ENCODE results near the gene C19orf25.
A peak's percentile ranks its signal among the peaks of the same experiment; 100 is the strongest.
"Not testable (repeated sequence)": the region's sequence is repeated elsewhere in the genome, so short reads cannot be mapped to it uniquely, and the experiment has no call there.

The C19orf25 gene

DNA sequence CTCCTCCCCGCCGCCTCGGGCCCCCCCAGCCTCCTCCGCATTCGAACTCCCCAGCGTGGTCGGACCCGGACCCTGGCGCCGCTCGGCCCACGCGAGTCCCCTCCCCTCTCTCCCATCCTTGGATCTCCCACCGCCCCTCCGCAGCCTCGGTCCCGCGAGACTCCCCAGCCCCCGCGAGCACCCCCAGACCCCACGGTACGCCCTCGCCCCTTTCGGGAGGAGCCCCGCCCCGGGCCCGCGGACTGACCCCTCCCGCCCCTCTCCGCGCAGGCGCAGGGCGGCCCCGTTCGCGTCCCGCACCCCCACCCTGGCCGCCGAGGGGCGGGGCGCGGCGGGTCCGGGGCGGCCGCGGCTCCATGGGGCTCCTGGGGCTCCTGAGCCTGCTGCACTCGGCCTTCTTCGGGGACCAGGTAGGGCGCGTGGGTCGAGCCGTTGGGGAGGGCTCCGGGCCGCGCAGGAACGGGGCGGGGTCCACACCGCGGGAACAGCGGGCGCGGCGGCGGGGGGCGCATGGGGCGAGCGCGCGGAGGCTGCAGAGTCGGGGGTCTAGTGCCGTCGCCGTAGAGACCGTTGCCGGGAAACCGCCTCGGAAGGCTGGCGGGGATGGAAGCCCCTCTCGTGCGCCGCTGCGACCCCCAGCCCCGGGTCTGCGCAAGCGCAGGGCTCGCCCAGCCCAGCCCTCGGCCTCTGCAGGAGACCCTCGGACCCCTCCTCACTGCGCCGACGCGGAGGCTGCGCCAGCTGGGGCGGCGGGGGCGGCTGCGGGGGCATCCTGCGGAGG lies 32.9 kb downstream of the C19orf25 start:
- DNase-seq, result no peak

DNA sequence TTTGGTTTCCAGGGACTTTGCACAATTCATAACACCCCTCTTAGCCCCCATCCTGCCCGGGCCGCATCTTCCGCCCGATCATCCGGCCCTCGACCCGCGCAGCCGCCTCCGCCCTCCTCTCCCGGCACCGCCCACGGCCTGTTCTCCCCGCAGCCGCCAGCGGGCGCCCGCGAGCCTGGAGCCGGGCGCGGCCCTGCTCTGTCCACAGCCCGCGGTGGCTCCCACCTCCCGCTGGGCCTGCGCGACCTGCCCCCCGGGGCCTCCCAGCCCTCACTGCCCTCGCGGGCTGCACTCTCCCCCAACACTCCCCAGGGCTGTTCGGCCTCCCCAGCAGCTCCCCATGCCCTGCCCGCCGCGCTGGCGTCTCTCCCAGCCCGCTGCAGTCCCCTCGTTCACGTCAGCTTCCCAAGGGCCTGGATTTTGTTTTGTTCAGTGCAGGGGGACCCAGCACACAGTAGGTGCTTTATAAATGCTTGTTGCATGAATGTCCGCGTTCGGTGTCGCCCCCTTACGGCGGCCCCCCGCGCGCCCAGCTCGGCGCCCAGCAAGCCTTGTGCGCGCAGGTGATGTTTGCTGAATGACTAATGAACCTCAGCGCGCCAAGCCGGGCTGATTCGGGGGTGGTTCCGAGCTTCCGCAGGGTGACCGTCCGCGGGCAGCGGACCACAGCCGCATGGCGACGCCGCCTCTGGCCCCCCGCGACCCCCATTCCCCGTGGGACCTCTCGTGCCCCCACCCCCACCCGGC lies 33.7 kb downstream of the C19orf25 start:
- peak; percentile 70 for DNase-seq

DNA sequence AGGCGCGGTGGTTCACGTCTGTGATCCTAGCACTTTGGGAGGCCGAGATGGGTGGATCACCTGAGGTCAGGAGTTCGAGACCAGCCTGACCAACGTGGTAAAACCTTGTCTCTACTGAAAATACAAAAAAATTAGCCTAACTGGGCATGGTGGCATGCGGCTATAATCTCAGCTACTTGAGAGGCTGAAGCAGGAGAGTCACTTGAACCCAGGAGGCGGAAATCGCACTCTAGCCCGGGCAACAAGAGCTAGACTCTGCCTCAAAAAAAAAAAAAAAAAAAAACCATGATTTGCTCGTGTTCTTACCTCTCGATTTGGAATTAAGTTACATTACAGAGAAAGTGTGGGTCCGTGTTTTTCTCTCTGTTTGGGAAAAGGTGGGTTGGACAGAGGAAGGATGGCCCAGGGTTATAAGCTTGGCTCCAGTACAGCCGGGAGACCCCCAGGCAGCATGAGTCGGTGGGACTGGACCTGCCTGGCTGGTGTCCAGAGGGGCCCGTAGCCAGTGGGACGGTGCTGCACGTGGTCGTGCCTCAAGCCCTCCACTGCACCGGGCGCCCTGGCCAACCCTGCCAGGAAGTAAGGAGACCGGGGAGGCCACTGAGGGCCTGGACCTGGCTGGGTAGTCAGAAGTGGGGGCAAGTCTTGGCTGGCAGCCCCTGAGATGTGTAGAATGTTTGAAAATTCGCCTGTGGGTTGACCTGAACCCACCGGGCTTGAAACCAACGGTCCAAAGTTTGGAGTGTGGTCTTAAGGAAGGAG lies 37.2 kb downstream of the C19orf25 start:
- DNase-seq, result no peak

DNA sequence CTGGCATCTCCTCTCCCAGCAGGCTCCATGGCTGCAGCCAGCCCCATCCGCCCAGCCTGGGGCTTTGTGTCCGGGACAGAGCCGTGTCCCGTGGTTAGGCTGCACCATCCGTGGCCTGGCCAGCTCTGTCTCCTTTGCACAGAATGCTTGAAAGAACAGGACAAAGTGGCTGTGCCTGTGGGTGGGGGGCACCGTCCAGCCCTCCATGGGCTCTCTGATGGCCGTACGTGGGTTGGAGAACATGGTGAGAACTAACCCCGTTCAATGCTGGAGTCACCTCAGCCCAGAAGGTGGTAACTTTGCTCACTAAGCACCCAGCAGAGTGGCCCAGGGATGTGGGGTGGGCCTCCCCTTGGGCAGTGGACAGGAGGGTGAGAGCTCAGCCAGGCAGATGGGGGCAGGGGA lies 38.0 kb downstream of the C19orf25 start:
- DNase-seq, result no peak

DNA sequence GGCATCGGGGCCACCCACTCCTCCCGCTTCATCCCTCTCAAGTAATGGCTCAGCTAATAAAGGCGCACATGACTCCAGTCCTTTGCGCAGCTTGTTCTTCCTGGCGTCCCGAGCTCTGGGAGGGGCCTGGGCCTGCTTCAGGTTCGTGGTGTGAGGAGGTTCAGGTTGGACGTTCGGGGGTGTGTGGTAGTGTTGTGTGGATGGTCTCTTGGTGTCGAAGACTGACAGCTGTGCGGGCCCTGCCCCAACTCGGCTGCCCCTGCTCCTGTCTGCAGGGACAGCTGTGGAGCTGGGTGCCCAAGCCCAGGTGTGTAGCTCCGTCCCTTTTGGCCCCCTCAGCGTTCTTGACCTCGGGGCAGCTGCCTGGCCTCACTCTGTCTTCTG lies 38.6 kb downstream of the C19orf25 start:
- DNase-seq, result no peak

DNA sequence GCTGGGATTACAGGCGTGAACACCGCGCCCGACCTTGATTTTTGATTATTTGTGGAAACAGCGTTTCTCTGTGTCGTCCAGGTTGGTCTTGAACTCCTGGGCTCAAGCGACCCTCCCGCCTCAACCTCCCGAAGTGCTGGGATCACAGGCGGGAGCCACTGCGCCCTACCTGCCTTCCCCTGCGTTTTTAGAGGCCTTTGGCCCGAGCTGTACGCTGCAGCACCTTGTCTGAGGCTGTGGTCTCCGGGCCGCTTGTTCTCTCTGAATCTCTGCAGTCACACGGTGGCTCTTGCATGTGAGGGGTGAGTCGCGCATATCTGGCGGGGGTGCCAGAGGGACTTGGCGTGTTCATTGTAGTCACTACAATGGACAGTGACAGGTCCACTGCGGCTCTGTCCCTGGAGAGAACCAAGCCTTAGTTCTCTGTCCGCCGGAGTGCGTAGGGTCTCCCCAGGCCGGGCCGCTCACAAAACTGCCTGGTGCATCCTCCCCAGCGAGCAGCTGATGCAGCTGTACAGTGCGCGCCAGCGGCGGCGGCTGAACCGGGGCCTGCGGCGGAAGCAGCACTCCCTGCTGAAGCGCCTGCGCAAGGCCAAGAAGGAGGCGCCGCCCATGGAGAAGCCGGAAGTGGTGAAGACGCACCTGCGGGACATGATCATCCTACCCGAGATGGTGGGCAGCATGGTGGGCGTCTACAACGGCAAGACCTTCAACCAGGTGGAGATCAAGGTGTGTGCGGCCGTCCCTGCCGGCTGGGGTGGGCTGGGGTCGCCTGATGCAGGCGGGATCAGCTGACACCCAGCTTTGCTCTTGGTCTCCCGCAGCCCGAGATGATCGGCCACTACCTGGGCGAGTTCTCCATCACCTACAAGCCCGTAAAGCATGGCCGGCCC lies 39.2 kb downstream of the C19orf25 start:
- DNase-seq, result not testable (repeated sequence)

DNA sequence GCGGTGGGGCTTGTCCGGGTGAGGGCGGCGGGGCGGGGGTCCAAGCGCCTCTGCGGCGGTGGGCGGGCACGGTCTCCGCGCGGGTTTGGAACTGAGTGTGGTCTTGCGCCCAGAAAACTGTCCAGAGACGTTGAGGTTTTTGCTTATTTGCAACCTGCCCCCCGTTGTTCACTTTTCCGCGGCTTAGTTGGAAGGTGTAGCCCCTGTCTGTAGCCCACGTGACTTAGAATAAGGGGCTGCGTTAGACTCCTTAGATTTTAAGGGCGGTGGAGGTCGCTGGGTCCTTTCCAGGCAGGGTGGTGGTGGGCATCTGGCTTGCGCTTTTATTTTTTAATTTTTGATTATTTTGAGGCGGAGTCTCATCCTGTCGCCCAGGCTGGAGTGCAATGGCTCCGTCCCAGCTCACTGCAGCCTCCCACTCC lies 40.1 kb downstream of the C19orf25 start:
- DNase-seq, result no peak

DNA sequence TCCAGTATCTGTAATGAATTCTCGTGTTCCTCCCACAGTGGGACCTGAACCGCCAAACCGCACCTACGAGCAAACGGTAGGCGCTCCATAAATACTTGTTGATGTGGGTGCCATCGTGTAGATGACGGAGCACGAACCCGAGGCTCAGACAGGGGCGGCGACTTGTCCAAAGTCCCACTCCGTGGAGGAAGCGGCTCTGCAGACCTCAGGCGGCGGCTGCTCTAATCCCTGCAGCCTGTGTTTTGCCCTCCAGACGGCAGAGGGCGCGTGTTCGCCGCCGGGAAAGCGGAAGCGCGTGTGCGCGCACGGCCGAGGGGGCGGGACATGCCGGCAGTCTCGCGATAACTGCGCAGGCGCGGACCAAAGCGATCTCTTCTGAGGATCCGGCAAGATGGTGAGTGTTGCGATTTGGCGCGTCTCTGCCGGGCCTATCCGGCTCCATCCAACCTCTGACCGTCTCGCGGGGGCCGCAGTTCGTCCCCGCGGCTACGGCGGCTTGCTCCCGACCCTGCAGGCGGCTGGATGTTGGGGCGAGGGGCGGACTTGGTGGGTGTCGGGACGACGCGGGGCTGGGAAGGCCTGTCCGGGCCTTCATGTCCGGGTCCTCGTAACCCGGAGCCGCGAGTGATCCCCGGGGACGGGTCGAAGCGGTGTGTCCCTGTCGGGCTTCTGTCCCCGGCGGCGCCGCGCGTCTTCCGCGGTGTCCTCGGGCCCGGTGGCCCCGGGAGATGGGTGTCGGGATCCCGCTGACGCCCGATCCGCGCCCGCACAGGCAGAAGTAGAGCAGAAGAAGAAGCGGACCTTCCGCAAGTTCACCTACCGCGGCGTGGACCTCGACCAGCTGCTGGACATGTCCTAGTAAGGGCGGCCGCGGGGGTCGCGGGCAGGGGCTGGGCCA lies 40.7 kb downstream of the C19orf25 start, which contains the start of gene RPS15:
RPS15 (plus strand) TSS at position 362 of the 898 bp plus-strand sequence; CDS start at position 392, 30 bp downstream.
- peak; percentile 92 for DNase-seq

DNA sequence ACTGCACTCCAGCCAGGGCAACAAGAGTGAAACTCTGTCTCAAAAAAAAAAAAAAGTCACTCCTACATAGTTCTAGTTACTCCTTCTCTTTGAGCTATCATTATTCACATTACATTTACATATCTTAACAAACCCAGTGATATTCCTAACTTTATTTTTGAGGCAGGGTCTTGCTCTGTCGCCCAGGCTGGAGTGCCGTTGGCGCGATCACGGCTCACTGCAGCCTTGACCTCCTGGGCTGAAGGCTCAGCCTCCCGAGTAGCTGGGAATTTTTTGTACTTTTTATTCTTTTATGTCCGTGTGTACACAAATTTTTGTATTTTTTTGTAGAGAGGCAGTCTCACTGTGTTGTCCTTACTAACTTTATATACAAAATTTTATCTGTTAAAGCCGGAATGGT lies 41.4 kb downstream of the C19orf25 start:
- no peak for DNase-seq

DNA sequence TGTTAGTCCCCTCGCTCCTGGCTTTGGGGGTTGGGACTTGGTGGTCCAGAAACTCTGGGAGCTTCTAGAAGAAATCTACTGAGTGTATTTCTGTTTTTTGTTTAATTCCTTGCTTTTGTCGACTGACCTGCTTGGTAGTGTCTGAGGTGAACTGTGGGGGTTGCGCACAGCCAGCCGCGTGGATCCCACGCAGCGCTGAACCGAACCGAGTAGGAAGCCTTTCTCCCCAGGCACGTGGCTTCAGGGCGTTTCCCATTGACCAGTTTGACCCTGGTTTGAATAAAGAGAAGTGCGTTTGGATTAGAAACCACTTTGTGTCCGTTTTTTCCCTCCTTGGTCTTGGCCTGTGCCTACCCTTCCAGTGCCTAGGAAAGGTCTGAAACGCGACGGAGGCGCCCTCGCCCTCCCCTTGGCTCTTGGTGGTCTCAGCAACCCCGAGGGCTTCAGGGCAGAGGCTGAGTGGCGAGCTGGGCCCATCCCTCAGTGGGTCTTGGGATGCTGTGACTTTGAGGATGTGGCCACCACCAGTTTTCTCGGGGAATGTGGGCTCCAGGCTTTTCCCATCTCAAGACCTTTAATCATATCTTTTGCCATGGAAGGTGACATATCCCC lies 43.5 kb downstream of the C19orf25 start:
- no peak for DNase-seq

DNA sequence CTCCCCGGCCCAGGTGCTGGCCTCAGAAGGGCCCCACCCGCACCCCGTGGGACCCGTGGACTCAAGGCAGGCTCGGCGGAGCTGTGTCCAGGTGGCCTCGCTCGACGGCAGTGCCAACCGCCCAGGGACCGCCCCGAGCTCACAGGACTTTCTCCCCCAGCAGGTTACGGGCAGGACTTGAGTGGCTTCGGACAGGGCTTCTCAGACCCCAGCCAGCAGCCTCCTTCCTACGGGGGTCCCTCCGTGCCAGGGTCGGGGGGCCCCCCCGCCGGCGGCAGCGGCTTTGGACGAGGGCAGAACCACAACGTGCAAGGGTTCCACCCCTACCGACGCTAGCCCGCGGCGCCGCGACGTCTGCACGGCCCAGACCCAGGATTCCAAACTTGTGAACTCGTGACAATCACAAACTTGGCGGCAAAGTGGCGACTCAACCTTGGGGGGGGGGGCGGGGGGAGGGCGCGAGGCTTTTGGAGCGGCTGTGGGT lies 44.4 kb downstream of the C19orf25 start:
- no peak for DNase-seq

DNA sequence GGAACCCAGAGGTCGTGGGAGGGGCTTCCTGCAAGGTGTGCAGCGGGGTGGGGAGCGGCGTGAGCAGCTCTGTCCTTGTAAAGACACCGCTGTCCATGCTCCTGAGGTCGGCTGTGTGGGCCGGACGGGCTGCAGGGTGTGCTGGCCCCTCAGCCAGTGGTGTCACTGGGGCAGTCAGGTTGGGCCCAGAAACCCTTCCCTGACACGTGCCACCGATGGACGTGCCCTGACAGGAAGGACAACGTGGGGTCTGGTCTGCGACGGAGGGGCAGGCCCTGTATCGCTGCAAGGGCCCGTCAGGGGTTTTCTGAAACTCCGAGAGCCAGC lies 45.0 kb downstream of the C19orf25 start:
- DNase-seq, result no peak

DNA sequence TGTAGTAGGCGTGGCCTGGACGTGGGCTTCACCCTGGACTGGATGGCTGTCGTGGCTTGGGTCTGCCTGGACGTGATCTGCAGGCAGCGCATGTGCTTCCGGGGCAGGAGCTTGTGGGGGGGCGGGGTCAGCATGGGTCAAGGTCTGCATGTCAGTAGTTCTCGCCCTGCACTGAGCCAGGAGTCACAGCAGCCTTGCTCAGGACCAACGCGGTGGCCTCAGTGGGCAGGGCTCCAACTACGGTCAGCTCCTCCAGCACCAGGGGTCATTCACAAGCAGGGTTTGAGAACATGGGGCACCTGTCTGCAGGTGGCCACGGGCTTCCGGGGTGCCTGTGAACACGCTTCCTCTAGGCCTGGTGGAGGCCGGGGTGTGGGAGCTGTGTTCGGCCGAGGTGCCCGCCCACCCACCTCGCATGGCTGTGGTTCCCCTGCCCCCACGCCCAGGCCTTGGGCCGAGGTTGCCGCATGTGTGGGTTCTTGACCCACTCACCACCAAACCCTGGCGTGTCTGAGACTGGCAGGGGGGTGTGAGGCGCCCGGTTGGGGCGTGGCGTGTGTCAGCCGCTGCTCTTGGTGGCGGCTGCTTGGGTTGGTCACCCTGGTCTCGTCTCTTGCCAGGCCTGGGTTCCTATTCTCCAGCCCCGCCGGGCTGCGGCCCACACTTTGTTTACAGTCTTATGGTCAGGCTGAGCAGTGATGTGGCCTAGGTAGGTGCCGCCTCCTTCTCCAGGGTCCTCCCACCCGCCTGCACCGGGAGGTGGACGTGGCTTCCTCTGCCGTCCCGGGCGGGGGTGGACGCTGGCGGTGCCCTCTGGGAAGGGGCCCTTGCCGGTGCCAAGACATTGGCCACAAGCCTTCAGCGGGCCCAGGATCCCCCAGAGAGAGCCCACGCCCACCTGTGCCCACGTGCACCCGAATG lies 45.6 kb downstream of the C19orf25 start:
- no peak for DNase-seq

DNA sequence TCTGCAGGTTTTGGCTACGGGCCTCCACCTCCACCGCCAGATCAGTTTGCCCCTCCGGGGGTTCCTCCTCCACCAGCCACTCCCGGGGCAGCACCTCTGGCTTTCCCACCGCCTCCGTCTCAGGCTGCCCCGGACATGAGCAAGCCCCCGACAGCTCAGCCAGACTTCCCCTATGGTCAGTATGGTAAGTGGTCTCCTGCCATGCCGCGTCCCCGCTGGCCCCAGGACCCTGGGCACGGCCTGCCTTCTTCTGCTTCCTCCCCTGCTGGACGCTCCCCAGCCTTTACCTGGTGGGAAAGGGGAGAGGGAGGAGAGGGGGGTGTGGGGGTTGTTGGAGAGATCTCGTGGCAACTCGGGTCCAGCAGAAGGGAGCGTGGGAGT lies 46.5 kb downstream of the C19orf25 start:
- no peak for DNase-seq

DNA sequence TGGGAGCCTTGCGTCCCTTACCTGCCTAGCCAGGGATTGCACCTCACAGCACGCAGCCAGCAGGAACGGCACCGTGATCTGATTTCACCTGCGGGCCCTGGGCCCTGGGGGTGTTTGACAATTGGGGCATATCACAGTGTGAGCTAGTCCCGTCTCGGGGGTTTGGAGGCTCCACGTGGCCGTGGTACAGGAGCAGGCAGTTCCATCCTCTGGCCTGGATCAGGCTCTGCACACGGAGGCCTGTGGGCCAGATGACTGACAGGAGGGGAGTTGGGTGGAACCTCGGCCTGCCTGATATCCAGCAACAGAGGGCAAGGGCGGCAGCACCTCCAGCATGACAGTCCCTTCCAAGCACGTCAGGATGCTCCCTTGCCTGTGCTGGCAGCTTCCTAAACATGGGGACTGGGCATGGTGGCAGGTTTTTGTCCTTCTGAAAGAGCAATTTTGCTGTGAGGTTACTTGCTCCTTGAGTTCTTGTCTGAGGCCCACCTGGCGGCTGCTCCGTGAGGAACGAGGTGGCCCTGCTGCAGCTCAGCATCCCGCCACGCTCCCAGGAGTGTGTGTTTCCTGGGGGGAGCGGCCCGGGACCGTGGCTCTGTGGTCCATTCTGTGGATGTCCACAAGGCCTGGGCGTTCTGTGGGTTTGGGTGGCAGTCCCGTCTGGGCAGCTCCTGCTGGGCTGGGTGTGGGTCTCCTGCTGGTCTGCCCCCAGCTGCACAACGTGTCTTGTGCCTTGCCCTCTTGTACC lies 47.1 kb downstream of the C19orf25 start:
- no peak for DNase-seq

DNA sequence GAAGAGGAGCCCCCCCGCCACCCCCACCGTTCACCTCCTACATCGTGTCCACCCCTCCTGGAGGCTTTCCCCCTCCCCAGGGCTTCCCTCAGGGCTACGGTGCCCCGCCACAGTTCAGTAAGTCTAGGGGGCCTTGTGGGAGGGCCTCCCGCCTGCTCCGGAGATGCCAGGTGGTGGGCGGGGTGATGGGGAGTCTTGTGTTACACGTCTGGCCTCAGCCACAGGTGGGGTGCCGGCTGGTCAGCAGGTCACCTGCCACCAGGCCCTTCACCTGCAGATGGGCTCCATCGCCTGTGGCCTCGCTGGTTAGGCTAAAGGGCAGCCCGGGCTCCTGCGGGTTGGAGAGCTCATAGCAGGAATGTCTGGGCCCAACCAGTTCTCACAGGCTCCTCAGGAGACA lies 48.8 kb downstream of the C19orf25 start:
- no peak for DNase-seq

DNA sequence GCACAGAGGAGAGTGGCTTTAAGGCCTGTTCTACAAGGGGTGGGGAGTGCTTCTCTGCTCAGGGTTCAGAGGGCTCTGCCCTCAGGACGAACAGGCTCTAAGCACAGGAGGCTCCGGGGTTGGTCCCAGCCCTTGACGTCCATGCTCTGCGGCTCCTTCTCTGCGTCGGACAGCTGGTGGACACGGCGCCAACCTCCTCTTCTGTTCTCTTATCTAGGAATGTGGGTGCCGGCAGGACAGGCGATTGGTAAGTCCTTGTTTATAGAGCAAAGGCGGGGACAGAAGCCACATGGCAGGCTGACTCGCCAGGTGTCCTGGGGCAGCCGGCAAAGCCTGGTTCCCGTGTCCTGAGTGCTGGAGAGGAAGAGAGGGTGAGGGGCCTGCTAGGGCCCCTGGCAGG lies 49.3 kb downstream of the C19orf25 start:
- no peak for DNase-seq

DNA sequence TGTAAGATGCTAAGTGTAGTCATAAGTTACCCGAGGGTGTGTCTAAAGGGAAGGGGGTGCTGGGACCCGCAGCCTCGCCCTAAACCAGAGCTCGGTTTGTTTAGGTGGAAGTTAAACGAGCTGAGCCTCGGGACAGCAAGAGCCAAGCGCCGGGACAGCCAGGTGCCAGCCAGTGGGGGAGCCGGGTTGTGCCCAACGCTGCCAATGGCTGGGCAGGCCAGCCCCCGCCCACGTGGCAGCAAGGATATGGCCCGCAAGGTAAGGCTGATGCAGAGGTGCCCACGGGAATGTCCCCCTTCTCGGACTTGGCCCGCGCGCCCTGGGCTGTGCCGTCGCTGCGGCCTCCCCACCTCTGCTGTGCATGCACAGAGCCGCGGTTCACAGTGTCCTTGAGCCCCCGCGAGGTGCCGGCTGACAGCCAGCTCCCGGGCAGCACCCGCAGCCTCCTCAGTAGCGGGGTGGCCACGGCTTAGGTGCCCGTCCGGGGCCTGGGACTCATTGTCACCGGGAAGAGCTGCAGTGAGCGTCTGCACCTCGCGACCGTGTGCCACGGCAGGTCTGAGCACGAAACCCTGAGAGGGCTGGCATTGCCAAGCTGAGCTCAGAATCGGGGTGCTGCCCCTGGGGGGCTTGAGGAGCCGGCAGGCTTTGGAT lies 50.1 kb downstream of the C19orf25 start:
- no peak for DNase-seq
